Measurements from ENCODE around the gene RSPH4A.
"Not testable (repeated sequence)": the region's sequence is repeated elsewhere in the genome, so short reads cannot be mapped to it uniquely, and the experiment has no call there.

The RSPH4A gene

GRCh38 chr6:116662202-116662601 is 45.9 kb downstream of the RSPH4A start:
- H3K36me3 ChIP-seq (ENCODE audit: control insufficient read depth, low read length): peaks cover 49% of the 10 kb centered on the region
- peaks cover 15% of the 10 kb centered on the region for H4K20me1 ChIP-seq (ENCODE audit: control insufficient read depth, insufficient read depth, low read depth, low read length)
- TF ChIP-seq EZH2phosphoT487 (IDR thresholded peaks at IDR 0.05; ENCODE audit: borderline replicate concordance, low read length) (no peak), CTCF (IDR thresholded peaks at IDR 0.05; ENCODE audit: low read depth, low read length, poor library complexity, severe bottlenecking) (no peak)
- no peak overlapping the region for H3K4me2 ChIP-seq (ENCODE audit: low read length)
- peaks cover 76% of the 10 kb centered on the region for H3K79me2 ChIP-seq (ENCODE audit: control insufficient read depth, low read length)
- H3K9me2 ChIP-seq (replicated peaks; ENCODE audit: control insufficient read depth, low read length): no peaks in the 10 kb centered on the region
- H3K4me1 ChIP-seq (ENCODE audit: control insufficient read depth, low read length): peaks cover 21% of the 10 kb centered on the region
- no peaks in the 10 kb centered on the region for H3K9me3 ChIP-seq (ENCODE audit: control insufficient read depth, insufficient read depth, low read length)
- H3K4me3 ChIP-seq (ENCODE audit: low read length): no peak overlapping the region
- H3K27me3 ChIP-seq (ENCODE audit: control insufficient read depth, low read length): no peaks in the 10 kb centered on the region
- H3K27ac ChIP-seq (ENCODE audit: low read depth, low read length): no peak overlapping the region
- H3F3A ChIP-seq (ENCODE audit: control insufficient read depth, insufficient read depth): no peaks in the 10 kb centered on the region

GRCh38 chr6:116663308-116663707 is 47.0 kb downstream of the RSPH4A start:
- Histone ChIP-seq H3K9me2 (replicated peaks; ENCODE audit: control insufficient read depth, low read length) (no peaks in the 10 kb centered on the region), H3K4me1 (ENCODE audit: control insufficient read depth, low read length) (peaks cover 25% of the 10 kb centered on the region), H3K4me3 (ENCODE audit: low read length) (no peak overlapping the region), H3K79me2 (ENCODE audit: control insufficient read depth, low read length) (peaks cover 87% of the 10 kb centered on the region), H3K27me3 (ENCODE audit: control insufficient read depth, low read length) (no peaks in the 10 kb centered on the region), H3K4me2 (ENCODE audit: low read length) (no peak overlapping the region), H3F3A (ENCODE audit: control insufficient read depth, insufficient read depth) (no peaks in the 10 kb centered on the region), H3K36me3 (ENCODE audit: control insufficient read depth, low read length) (peaks cover 43% of the 10 kb centered on the region), H4K20me1 (ENCODE audit: control insufficient read depth, insufficient read depth, low read depth, low read length) (peaks cover 19% of the 10 kb centered on the region), H3K9me3 (ENCODE audit: control insufficient read depth, insufficient read depth, low read length) (no peaks in the 10 kb centered on the region), H3K27ac (ENCODE audit: low read depth, low read length) (no peak overlapping the region)
- TF ChIP-seq EZH2phosphoT487 (IDR thresholded peaks at IDR 0.05; ENCODE audit: borderline replicate concordance, low read length): no peak
- no peak for TF ChIP-seq CTCF (IDR thresholded peaks at IDR 0.05; ENCODE audit: low read depth, low read length, poor library complexity, severe bottlenecking)

GRCh38 chr6:116664169-116664568 is 47.9 kb downstream of the RSPH4A start:
- peaks cover 90% of the 10 kb centered on the region for H3K79me2 ChIP-seq (ENCODE audit: control insufficient read depth, low read length)
- H3K9me3 ChIP-seq (ENCODE audit: control insufficient read depth, insufficient read depth, low read length); H3K9me2 ChIP-seq (replicated peaks; ENCODE audit: control insufficient read depth, low read length); H3K27me3 ChIP-seq (ENCODE audit: control insufficient read depth, low read length); H3K4me3 ChIP-seq (ENCODE audit: low read length); H3K27ac ChIP-seq (ENCODE audit: low read depth, low read length); H3K4me2 ChIP-seq (ENCODE audit: low read length); H3F3A ChIP-seq (ENCODE audit: control insufficient read depth, insufficient read depth): not testable (repeated sequence)
- H3K36me3 ChIP-seq (ENCODE audit: control insufficient read depth, low read length): peaks cover 43% of the 10 kb centered on the region
- H3K4me1 ChIP-seq (ENCODE audit: control insufficient read depth, low read length): peaks cover 25% of the 10 kb centered on the region
- H4K20me1 ChIP-seq (ENCODE audit: control insufficient read depth, insufficient read depth, low read depth, low read length): peaks cover 19% of the 10 kb centered on the region

GRCh38 chr6:116665464-116665863 is 49.2 kb downstream of the RSPH4A start:
- Histone ChIP-seq H3K79me2 (ENCODE audit: control insufficient read depth, low read length) (peaks cover 79% of the 10 kb centered on the region), H3K36me3 (ENCODE audit: control insufficient read depth, low read length) (peaks cover 30% of the 10 kb centered on the region), H4K20me1 (ENCODE audit: control insufficient read depth, insufficient read depth, low read depth, low read length) (peaks cover 14% of the 10 kb centered on the region), H3K9me3 (ENCODE audit: control insufficient read depth, insufficient read depth, low read length) (no peaks in the 10 kb centered on the region), H3K4me1 (ENCODE audit: control insufficient read depth, low read length) (peaks cover 25% of the 10 kb centered on the region), H3K27ac (ENCODE audit: low read depth, low read length) (no peak overlapping the region), H3K4me2 (ENCODE audit: low read length) (peak overlapping the region; percentile 72), H3K27me3 (ENCODE audit: control insufficient read depth, low read length) (no peaks in the 10 kb centered on the region), H3F3A (ENCODE audit: control insufficient read depth, insufficient read depth) (no peaks in the 10 kb centered on the region), H3K4me3 (ENCODE audit: low read length) (peak overlapping the region; percentile 56), H3K9me2 (replicated peaks; ENCODE audit: control insufficient read depth, low read length) (no peaks in the 10 kb centered on the region)
- no peak for TF ChIP-seq CTCF (IDR thresholded peaks at IDR 0.05; ENCODE audit: low read depth, low read length, poor library complexity, severe bottlenecking)
- no peak for TF ChIP-seq EZH2phosphoT487 (IDR thresholded peaks at IDR 0.05; ENCODE audit: borderline replicate concordance, low read length)
